ENCODE data around the gene WDR62. TPM values are rescaled to one million over a fixed set of nuclear protein-coding genes. Genes with fewer than 3 reads are reported as not detected.

Gene WDR62
- total and polyA plus RNA-seq, 2 donors (not counting 3 experiments of a cell fraction or from before 2014, with no cell fraction given): 8.0 to 13.4 TPM

DNA sequence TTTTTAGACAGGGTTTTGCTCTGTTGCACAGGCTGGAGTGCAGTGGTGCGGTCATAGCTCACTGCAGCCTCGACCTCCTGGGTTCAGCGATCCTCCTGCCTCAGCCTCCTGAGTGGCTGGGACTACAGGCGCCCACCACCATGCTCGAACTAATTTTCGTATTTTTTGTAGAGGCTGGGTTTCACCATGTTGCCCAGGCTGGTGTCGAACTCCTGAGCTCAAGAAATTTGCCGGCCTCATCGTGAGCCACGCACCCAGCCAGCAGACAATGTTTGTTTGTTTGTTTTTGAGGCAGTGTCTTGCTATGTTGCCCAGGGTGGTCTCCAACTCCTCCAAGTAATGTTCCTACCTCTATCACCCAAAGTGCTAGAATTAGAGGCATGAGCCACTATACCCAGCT lies 98.4 kb downstream of the WDR62 start:
- dilution Hi-C loops (cut with MboI; ENCODE audit: extremely low pct_ligation_motif_present, low sequenced_read_pairs) (no loop called here), intact Hi-C loops (cut with micrococcal nuclease) (no loop called here)
- DNase-seq (ENCODE audit: low read depth, low spot score) (no peak), FAIRE-seq (peak; percentile 35)
- Histone ChIP-seq H3K36me3 (ENCODE audit: control insufficient read depth in 2 of 2, extremely low read depth in 1 of 2, insufficient read depth in 2 of 2, low read length in 2 of 2) (peaks cover 5 to 17% of the 10 kb centered on the region in 2 experiments), H3K4me3 (replicated peaks in 1 of 3; ENCODE audit: insufficient read depth in 1 of 3, low read depth in 1 of 3, low read length in 3 of 3) (no peak overlapping the region), H4K20me1 (replicated peaks; ENCODE audit: control insufficient read depth, extremely low read depth, insufficient read depth, low read length) (no peaks in the 10 kb centered on the region), H3K27me3 (ENCODE audit: control insufficient read depth in 2 of 2, insufficient read depth in 2 of 2, low read length in 2 of 2) (no peaks in the 10 kb centered on the region), H2AFZ (ENCODE audit: low read depth, low read length) (no peak overlapping the region), H3K4me2 (ENCODE audit: insufficient read depth, low read length) (no peak overlapping the region), H3K27ac (ENCODE audit: insufficient read depth, low read depth, low read length) (no peak overlapping the region), H3K9ac (replicated peaks; ENCODE audit: extremely low read depth, insufficient read depth, low read length) (no peak overlapping the region), H3K9me1 (replicated peaks; ENCODE audit: control insufficient read depth, extremely low read depth, insufficient read depth, low read length) (no peaks in the 10 kb centered on the region), H3K4me1 (ENCODE audit: control insufficient read depth, extremely low read depth, insufficient read depth, low read length) (peaks cover 13% of the 10 kb centered on the region), H3K9me3 (replicated peaks; ENCODE audit: control insufficient read depth, insufficient read depth, low read length) (no peaks in the 10 kb centered on the region), H3K79me2 (ENCODE audit: control insufficient read depth, insufficient read depth, low read length) (no peaks in the 10 kb centered on the region)
- BruUV-seq (replicated peaks): no TSS peak
- TF ChIP-seq POLR2AphosphoS5 (IDR thresholded peaks at IDR 0.05; ENCODE audit: insufficient read depth, low read depth, low read length): no peak
- no peak for TF ChIP-seq EZH2 (IDR thresholded peaks at IDR 0.05; ENCODE audit: borderline replicate concordance, low read depth, low read length, severe bottlenecking)
- TF ChIP-seq, protein P1, sequence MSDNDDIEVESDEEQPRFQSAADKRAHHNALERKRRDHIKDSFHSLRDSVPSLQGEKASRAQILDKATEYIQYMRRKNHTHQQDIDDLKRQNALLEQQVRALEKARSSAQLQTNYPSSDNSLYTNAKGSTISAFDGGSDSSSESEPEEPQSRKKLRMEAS (IDR thresholded peaks at IDR 0.05; ENCODE audit: insufficient read depth, insufficient read length): no peak
- TF ChIP-seq, protein P2, sequence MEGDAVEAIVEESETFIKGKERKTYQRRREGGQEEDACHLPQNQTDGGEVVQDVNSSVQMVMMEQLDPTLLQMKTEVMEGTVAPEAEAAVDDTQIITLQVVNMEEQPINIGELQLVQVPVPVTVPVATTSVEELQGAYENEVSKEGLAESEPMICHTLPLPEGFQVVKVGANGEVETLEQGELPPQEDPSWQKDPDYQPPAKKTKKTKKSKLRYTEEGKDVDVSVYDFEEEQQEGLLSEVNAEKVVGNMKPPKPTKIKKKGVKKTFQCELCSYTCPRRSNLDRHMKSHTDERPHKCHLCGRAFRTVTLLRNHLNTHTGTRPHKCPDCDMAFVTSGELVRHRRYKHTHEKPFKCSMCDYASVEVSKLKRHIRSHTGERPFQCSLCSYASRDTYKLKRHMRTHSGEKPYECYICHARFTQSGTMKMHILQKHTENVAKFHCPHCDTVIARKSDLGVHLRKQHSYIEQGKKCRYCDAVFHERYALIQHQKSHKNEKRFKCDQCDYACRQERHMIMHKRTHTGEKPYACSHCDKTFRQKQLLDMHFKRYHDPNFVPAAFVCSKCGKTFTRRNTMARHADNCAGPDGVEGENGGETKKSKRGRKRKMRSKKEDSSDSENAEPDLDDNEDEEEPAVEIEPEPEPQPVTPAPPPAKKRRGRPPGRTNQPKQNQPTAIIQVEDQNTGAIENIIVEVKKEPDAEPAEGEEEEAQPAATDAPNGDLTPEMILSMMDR (IDR thresholded peaks at IDR 0.05; ENCODE audit: extremely low read depth in 1 of 2, insufficient read depth in 1 of 2, low read depth in 1 of 2, low read length in 2 of 2): no peak
- no peak for TF ChIP-seq FOS (IDR thresholded peaks at IDR 0.05; ENCODE audit: borderline replicate concordance, insufficient read depth, low read length)
- no peak for TF ChIP-seq GATA2 (IDR thresholded peaks at IDR 0.05; ENCODE audit: insufficient read depth, insufficient read length, low read depth, low read length)
- no peak for TF ChIP-seq MYC (IDR thresholded peaks at IDR 0.05; ENCODE audit: low read depth, low read length)
- TF ChIP-seq POLR2A (IDR thresholded peaks at IDR 0.05; ENCODE audit: low read depth, low read length): no peak
- TF ChIP-seq JUN (IDR thresholded peaks at IDR 0.05; ENCODE audit: borderline replicate concordance, insufficient read depth, insufficient read length, low read depth): no peak
- ChIA-PET POLR2A (no interaction called here), CTCF (interaction anchor here (0.8 to 3.4 kb wide), 5 partner anchors 10 to 93 kb away, joined by 3 to 23 read pairs (median 11); no protein-coding TSS in a partner anchor)

Other genes starting within 250 kb of the WDR62 start
- gene PRODH2, start 242.1 kb upstream of the WDR62 start, total RNA-seq: not detected in 2 replicates
- gene PRODH2, start 242.1 kb upstream of the WDR62 start, polyA plus RNA-seq: not detected in 2 replicates
- not detected in 2 replicates for gene NPHS1, start 202.4 kb upstream of the WDR62 start, total RNA-seq
- gene NPHS1, start 202.4 kb upstream of the WDR62 start, polyA plus RNA-seq: not detected in 2 replicates
- gene KIRREL2, start 198.0 kb upstream of the WDR62 start, total RNA-seq: not detected in 2 replicates
- not detected in 2 replicates for gene KIRREL2, start 198.0 kb upstream of the WDR62 start, polyA plus RNA-seq
- gene APLP1, start 186.3 kb upstream of the WDR62 start, total RNA-seq: 6.2 and 9.0 TPM in 2 replicates
- gene APLP1, start 186.3 kb upstream of the WDR62 start, polyA plus RNA-seq: 13.0 and 15.1 TPM in 2 replicates
- gene NFKBID, start 154.4 kb upstream of the WDR62 start, total RNA-seq: 7.6 and 8.7 TPM in 2 replicates
- 5.5 and 6.7 TPM in 2 replicates for gene NFKBID, start 154.4 kb upstream of the WDR62 start, polyA plus RNA-seq
- gene HCST, start 152.4 kb upstream of the WDR62 start, total RNA-seq: not detected in 2 replicates
- not detected in 2 replicates for gene HCST, start 152.4 kb upstream of the WDR62 start, polyA plus RNA-seq
- not detected in 2 replicates for gene TYROBP, start 146.6 kb upstream of the WDR62 start, total RNA-seq
- gene TYROBP, start 146.6 kb upstream of the WDR62 start, polyA plus RNA-seq: not detected in 2 replicates
- 15.9 and 17.3 TPM in 2 replicates for gene LRFN3, start 118.5 kb upstream of the WDR62 start, total RNA-seq
- gene LRFN3, start 118.5 kb upstream of the WDR62 start, polyA plus RNA-seq: 4.1 and 5.8 TPM in 2 replicates
- gene SDHAF1, start 59.7 kb upstream of the WDR62 start, total RNA-seq: 8.4 and 10.3 TPM in 2 replicates
- gene SDHAF1, start 59.7 kb upstream of the WDR62 start, polyA plus RNA-seq: 16.2 and 16.5 TPM in 2 replicates
- 0.62 and 1.3 TPM in 2 replicates for gene SYNE4, start 46.1 kb upstream of the WDR62 start, total RNA-seq
- gene SYNE4, start 46.1 kb upstream of the WDR62 start, polyA plus RNA-seq: 0.38 and 0.46 TPM in 2 replicates
- gene ALKBH6, start 40.7 kb upstream of the WDR62 start, total RNA-seq: 17.3 and 21.4 TPM in 2 replicates
- 26.7 and 33.2 TPM in 2 replicates for gene ALKBH6, start 40.7 kb upstream of the WDR62 start, polyA plus RNA-seq
- 21.0 and 24.4 TPM in 2 replicates for gene CLIP3, start 22.0 kb upstream of the WDR62 start, total RNA-seq
- gene CLIP3, start 22.0 kb upstream of the WDR62 start, polyA plus RNA-seq: 4.7 and 7.0 TPM in 2 replicates
- gene THAP8, start 612 bp upstream of the WDR62 start, total RNA-seq: 2.9 and 4.1 TPM in 2 replicates
- gene THAP8, start 612 bp upstream of the WDR62 start, polyA plus RNA-seq: 6.6 and 8.3 TPM in 2 replicates
- gene OVOL3, start 56.2 kb downstream of the WDR62 start, total RNA-seq: not detected in 2 replicates
- not detected in 2 replicates for gene OVOL3, start 56.2 kb downstream of the WDR62 start, polyA plus RNA-seq
- gene POLR2I, start 60.0 kb downstream of the WDR62 start, total RNA-seq: 63.3 and 64.8 TPM in 2 replicates
- 53.0 and 89.7 TPM in 2 replicates for gene POLR2I, start 60.0 kb downstream of the WDR62 start, polyA plus RNA-seq
- 178 and 190 TPM in 2 replicates for gene TBCB, start 60.6 kb downstream of the WDR62 start, total RNA-seq
- gene TBCB, start 60.6 kb downstream of the WDR62 start, polyA plus RNA-seq: 363 and 364 TPM in 2 replicates
- gene CAPNS1, start 85.2 kb downstream of the WDR62 start, total RNA-seq: 722 and 777 TPM in 2 replicates
- 1,095 and 1,235 TPM in 2 replicates for gene CAPNS1, start 85.2 kb downstream of the WDR62 start, polyA plus RNA-seq
- 26.8 and 35.2 TPM in 2 replicates for gene COX7A1, start 97.5 kb downstream of the WDR62 start, total RNA-seq
- 10.6 and 11.6 TPM in 2 replicates for gene COX7A1, start 97.5 kb downstream of the WDR62 start, polyA plus RNA-seq
- gene ZNF565, start 159.8 kb downstream of the WDR62 start, total RNA-seq: 3.1 and 3.6 TPM in 2 replicates
- 1.4 and 1.8 TPM in 2 replicates for gene ZNF565, start 159.8 kb downstream of the WDR62 start, polyA plus RNA-seq
- 63.3 and 65.9 TPM in 2 replicates for gene ZNF146, start 160.2 kb downstream of the WDR62 start, total RNA-seq
- 9.7 and 17.8 TPM in 2 replicates for gene ZNF146, start 160.2 kb downstream of the WDR62 start, polyA plus RNA-seq

All from endothelial cell of umbilical vein (primary cell).